K562 (cell line): Measurements from ENCODE around the gene SLC25A45. TPM values are rescaled to one million over a fixed set of nuclear protein-coding genes. Genes with fewer than 3 reads are reported as not detected.

ENCODE experiments used
- ARID4B ChIP-seq: sonication (generic); formaldehyde crosslinking; IDR thresholded peaks from 2 replicates; pipeline ENCODE4 v1.8.0; 2022; ENCODE audit warnings: mild to moderate bottlenecking, missing genetic modification reagents
- E2F8 ChIP-seq: fragments of 450-650 bp; IDR thresholded peaks from 2 replicates; pipeline ENCODE4 v1.7.1; 2018; ENCODE audit warnings: mild to moderate bottlenecking, low read depth; ENCODE audit not compliant: partially characterized antibody
- EGR1 ChIP-seq: fragments of 450-650 bp; conservative IDR thresholded peaks from 2 replicates; pipeline ENCODE4 v1.6.1; 2017; ENCODE audit warnings: mild to moderate bottlenecking
- FIP1L1 ChIP-seq: fragments of 200-400 bp; formaldehyde crosslinking; IDR thresholded peaks from 2 replicates; pipeline ENCODE4 v1.6.1; 2018; ENCODE audit warnings: mild to moderate bottlenecking, low read depth, low read length; ENCODE audit not compliant: poor library complexity, severe bottlenecking
- HMGN3 ChIP-seq: IDR thresholded peaks from 2 replicates; pipeline ENCODE4 v1.6.1; 2011; ENCODE audit warnings: borderline replicate concordance, low read depth, mild to moderate bottlenecking, mixed read lengths, low read length; ENCODE audit not compliant: insufficient read length; ENCODE audit errors: extremely low read depth
- IFI16 ChIP-seq: fragments of 250-450 bp; sonication (Bioruptor Pico); IDR thresholded peaks from 2 replicates; pipeline ENCODE4 v2.1.2; 2022; ENCODE audit warnings: mild to moderate bottlenecking, inconsistent platforms
- NCOA1 ChIP-seq: fragments of 450-650 bp; IDR thresholded peaks from 2 replicates; pipeline ENCODE4 v1.6.1; 2016; ENCODE audit warnings: low read depth
- PML ChIP-seq: IDR thresholded peaks from 2 replicates; pipeline ENCODE4 v1.6.1; 2012; ENCODE audit warnings: low read length, inconsistent platforms
- POLR2AphosphoS5 ChIP-seq: IDR thresholded peaks from 2 replicates; pipeline ENCODE4 v1.6.1; 2011; ENCODE audit warnings: mild to moderate bottlenecking, low read depth, low read length, moderate library complexity; ENCODE audit not compliant: control insufficient read depth, insufficient read depth
- RCOR1 ChIP-seq, 2 experiments: IDR thresholded peaks; 2 replicates each; pipeline ENCODE4 v1.6.1; 2012; ENCODE audit warnings: low read depth in 2 of 2, low read length in 2 of 2, borderline replicate concordance in 1 of 2, improper control_type of control experiment in 1 of 2
- RUNX1 ChIP-seq: sonication (generic); IDR thresholded peaks from 2 replicates; pipeline ENCODE4 v1.6.1; 2016; ENCODE audit warnings: antibody characterized with exemption, low read depth
- SPI1 ChIP-seq: IDR thresholded peaks from 2 replicates; pipeline ENCODE4 v1.6.1; 2011; ENCODE audit warnings: low read depth, low read length, control low read depth, borderline replicate concordance
- THRA ChIP-seq: fragments of 450-650 bp; IDR thresholded peaks from 2 replicates; pipeline ENCODE4 v1.6.1; 2017; ENCODE audit warnings: mild to moderate bottlenecking, moderate library complexity
- ZBED1 ChIP-seq: IDR thresholded peaks from 2 replicates; pipeline ENCODE4 v1.6.1; 2014
- ZBTB17 ChIP-seq: fragments of 450-650 bp; formaldehyde crosslinking; IDR thresholded peaks from 2 replicates; pipeline ENCODE4 v1.4.0; 2020; ENCODE audit warnings: mild to moderate bottlenecking
- ZNF134 ChIP-seq: fragments of 250-450 bp; sonication (Bioruptor Pico); conservative IDR thresholded peaks from 2 replicates; pipeline ENCODE4 v1.4.0; 2020
- ZNF253 ChIP-seq: fragments of 250-450 bp; sonication (Bioruptor Pico); conservative IDR thresholded peaks from 2 replicates; pipeline ENCODE4 v1.6.1; 2021; ENCODE audit warnings: mild to moderate bottlenecking
- ZNF583 ChIP-seq: fragments of 250-450 bp; sonication (Bioruptor Pico); IDR thresholded peaks from 2 replicates; pipeline ENCODE4 v1.4.0; 2020
- ZNF589 ChIP-seq: fragments of 200-800 bp; sonication (Bioruptor generic); IDR thresholded peaks from 2 replicates; pipeline ENCODE4 v1.6.1; 2016; ENCODE audit warnings: low read depth, missing genetic modification characterization, missing compliant biosample characterization
- ZNF830 ChIP-seq: fragments of 250-450 bp; sonication (Bioruptor Pico); IDR thresholded peaks from 2 replicates; pipeline ENCODE4 v1.5.0; 2021; ENCODE audit warnings: mild to moderate bottlenecking
- polyA plus RNA-seq, 8 experiments: library from polyadenylated mRNA; depleted of rRNA in 4 of 8; stranded (reverse) in 5 of 8; unstranded in 3 of 8; fragments of >200 nt; fragmentation: Nextera tagmentation in 2 of 8; fragmentation: Illumina TruSeq in 1 of 8; extraction: Ambion mirVana in 2 of 8; extraction: Trizol in 1 of 8; gene quantifications; 2 replicates each; pipeline versions ENCODE4 v1.2.1 to v1.2.3, GENCODE V29; 2011 to 2014; ENCODE audit warnings: inconsistent platforms in 1 of 8, missing spikeins in 1 of 8
- total RNA-seq, 7 experiments: library from RNA; depleted of rRNA in 6 of 7; stranded (reverse); fragments of >200 nt in 6 of 7; fragmentation: Illumina TruSeq in 2 of 7; extraction: Trizol in 2 of 7; gene quantifications; 2 replicates each; pipeline versions ENCODE4 v1.2.1 to v1.2.3, GENCODE V29; 2011 to 2021; ENCODE audit warnings: low replicate concordance in 1 of 7

The SLC25A45 gene
- total and polyA plus RNA-seq, 9 of the 15 experiments (the other 6 are each of a cell fraction or from before 2014, with no cell fraction given) = 0.15 to 2.3 (median 0.68) TPM

GRCh38 chr11:65429724-65430405 lies 47.4 kb upstream of the SLC25A45 start (continued):
- TF ChIP-seq ARID4B (peak; percentile 39; the same call in 1 of the 2 replicates), ZNF583 (CRISPR knock-in tag) (no peak), RCOR1 (IDR thresholded peaks at IDR 0.05; ENCODE audit: borderline replicate concordance in 1 of 2, low read depth in 2 of 2, low read length in 2 of 2) (no peak), EGR1 (no peak), HMGN3 (peak; percentile 43), ZBTB17 (CRISPR knock-in tag) (0 out of 2 replicates have a peak, but pooled peaks have one; percentile 29), SPI1 (peak; percentile 77), FIP1L1 (peak; percentile 25), E2F8 (peak; percentile 54), ZNF830 (CRISPR knock-in tag) (0 out of 2 replicates have a peak, but pooled peaks have one; percentile 63), RUNX1 (0 out of 2 replicates have a peak, but pooled peaks have one; percentile 40), THRA (no peak), NCOA1 (no peak), POLR2AphosphoS5 (peak; percentile 66), ZBED1 (peak; percentile 70; the same call in 1 of the 2 replicates), IFI16 (CRISPR knock-in tag) (no peak), ZNF134 (CRISPR knock-in tag) (no peak), ZNF589 (no peak), ZNF253 (CRISPR knock-in tag) (0 out of 2 replicates have a peak, but pooled peaks have one; percentile 12), PML (peak; percentile 6; the same call in 1 of the 2 replicates)
